Prostate gland (tissue), 2 donors: ENCODE results near the gene ADGRG6.

Experiments
- POLR2AphosphoS5 ChIP-seq: sonication (generic); formaldehyde crosslinking; IDR thresholded peaks from one replicate; pipeline ENCODE4 v1.6.1; 2017; ENCODE audit warnings: antibody characterized with exemption
- TF ChIP-seq, protein P1 (sequence below), 4 experiments: fragments of 200-600 bp in 2 of 4; fragments of 450-650 bp in 2 of 4; sonication (generic) in 2 of 4; IDR thresholded peaks; 1 replicate in 3 of 4; 2 replicates in 1 of 4; pipeline ENCODE4 v1.5.1; 2016 to 2019; ENCODE audit warnings: antibody characterized with exemption in 4 of 4, mild to moderate bottlenecking in 2 of 4, moderate library complexity in 2 of 4

DNA sequence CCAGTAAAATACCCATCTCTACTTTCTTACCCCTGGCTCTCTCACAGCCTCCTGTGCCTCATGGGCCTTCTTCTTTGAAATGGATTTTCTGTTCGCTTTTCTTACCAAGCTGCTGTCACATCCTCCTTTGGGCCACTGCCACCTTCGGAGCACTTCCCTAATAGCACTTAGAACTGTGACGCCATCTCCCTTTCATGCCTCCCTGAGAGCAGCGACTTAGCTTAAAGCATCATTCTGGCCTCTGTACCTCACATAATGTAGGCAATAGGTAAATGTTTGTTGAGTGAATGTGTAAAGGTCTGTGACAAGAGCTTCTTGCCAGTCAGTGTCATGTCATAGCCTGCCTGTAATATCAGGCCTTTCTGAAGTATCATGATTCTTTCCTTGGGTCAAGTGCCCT, 78.8 kb downstream of the ADGRG6 start:
- TF ChIP-seq, protein P1, sequence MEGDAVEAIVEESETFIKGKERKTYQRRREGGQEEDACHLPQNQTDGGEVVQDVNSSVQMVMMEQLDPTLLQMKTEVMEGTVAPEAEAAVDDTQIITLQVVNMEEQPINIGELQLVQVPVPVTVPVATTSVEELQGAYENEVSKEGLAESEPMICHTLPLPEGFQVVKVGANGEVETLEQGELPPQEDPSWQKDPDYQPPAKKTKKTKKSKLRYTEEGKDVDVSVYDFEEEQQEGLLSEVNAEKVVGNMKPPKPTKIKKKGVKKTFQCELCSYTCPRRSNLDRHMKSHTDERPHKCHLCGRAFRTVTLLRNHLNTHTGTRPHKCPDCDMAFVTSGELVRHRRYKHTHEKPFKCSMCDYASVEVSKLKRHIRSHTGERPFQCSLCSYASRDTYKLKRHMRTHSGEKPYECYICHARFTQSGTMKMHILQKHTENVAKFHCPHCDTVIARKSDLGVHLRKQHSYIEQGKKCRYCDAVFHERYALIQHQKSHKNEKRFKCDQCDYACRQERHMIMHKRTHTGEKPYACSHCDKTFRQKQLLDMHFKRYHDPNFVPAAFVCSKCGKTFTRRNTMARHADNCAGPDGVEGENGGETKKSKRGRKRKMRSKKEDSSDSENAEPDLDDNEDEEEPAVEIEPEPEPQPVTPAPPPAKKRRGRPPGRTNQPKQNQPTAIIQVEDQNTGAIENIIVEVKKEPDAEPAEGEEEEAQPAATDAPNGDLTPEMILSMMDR (IDR thresholded peaks at IDR 0.05): no peak
- no peak for TF ChIP-seq POLR2AphosphoS5
